Activated CD4-positive, alpha-beta T cell treated with anti-CD3 and anti-CD28 coated beads, Interleukin-2, amount 10 ng/mL, durations not matched to agents 24 days and 14 days (primary cell): ENCODE results near the gene INPP5A. TPM values are rescaled to one million over a fixed set of nuclear protein-coding genes. Genes with fewer than 3 reads are reported as not detected.

Experiments
- DNase-seq: peaks from one replicate; pipeline ENCODE4 v3.0.0; 2022
- H3K27ac Mint-ChIP-seq: one replicate; pipeline ENCODE4 v1.8.0; 2022; ENCODE audit warnings: mild to moderate bottlenecking, mixed read lengths
- H3K27me3 Mint-ChIP-seq: one replicate; pipeline ENCODE4 v1.8.0; 2022; ENCODE audit warnings: mixed read lengths
- H3K36me3 Mint-ChIP-seq: one replicate; pipeline ENCODE4 v1.8.0; 2022; ENCODE audit warnings: low read depth, mild to moderate bottlenecking, mixed read lengths
- H3K4me1 Mint-ChIP-seq: one replicate; pipeline ENCODE4 v1.8.0; 2021; ENCODE audit warnings: mixed read lengths
- H3K4me3 Mint-ChIP-seq: one replicate; pipeline ENCODE4 v1.8.0; 2022; ENCODE audit warnings: mild to moderate bottlenecking, moderate library complexity, mixed read lengths
- H3K9me3 Mint-ChIP-seq: one replicate; pipeline ENCODE4 v1.8.0; 2021; ENCODE audit warnings: mixed read lengths
- intact Hi-C: fragments of 100-400 bp; cut with micrococcal nuclease; formaldehyde crosslinking; loops from one replicate; pipeline ENCODE4 v1.15.1; 2023
- total RNA-seq: library from RNA; stranded (reverse); gene quantifications from 2 replicates; pipeline ENCODE4 v1.2.3, GENCODE V29; 2022

The INPP5A gene
- total RNA-seq, 1 donor from 2014 or later: 10.3 TPM

GRCh38 chr10:132832186-132832969 lies 294.8 kb downstream of the INPP5A start:
- H3K36me3 Mint-ChIP-seq: no peaks in the 10 kb centered on the region
- H3K27me3 Mint-ChIP-seq: no peaks in the 10 kb centered on the region
- H3K4me1 Mint-ChIP-seq: no peaks in the 10 kb centered on the region
- no peaks in the 10 kb centered on the region for H3K9me3 Mint-ChIP-seq
- intact Hi-C loops: loop anchor here (10.0 kb wide), 1 partner anchor 178 kb away; no protein-coding TSS in a partner anchor
- H3K27ac Mint-ChIP-seq: no peak overlapping the region
- DNase-seq: no peak
- no peak overlapping the region for H3K4me3 Mint-ChIP-seq

Other genes starting within 250 kb of the INPP5A start
- 15.2 and 18.4 TPM in 2 replicates for gene STK32C, start 229.8 kb upstream of the INPP5A start, total RNA-seq
- gene LRRC27, start 205.6 kb upstream of the INPP5A start, total RNA-seq: 2.3 and 3.3 TPM in 2 replicates
- gene PWWP2B, start 140.6 kb upstream of the INPP5A start, total RNA-seq: 4.9 and 5.0 TPM in 2 replicates
- not detected in 2 replicates for gene NKX6-2, start 248.4 kb downstream of the INPP5A start, total RNA-seq